GM23338 (cell line): ENCODE data around the gene BLM. TPM values are rescaled to one million over a fixed set of nuclear protein-coding genes. Genes with fewer than 3 reads are reported as not detected.

Experiments used
- ATAC-seq: fragments of 200-7000 bp; cut with Tn5 transposase; 3 replicates; pipeline ENCODE4 v1.9.1; 2020
- DNase-seq: peaks from one replicate; pipeline ENCODE4 v3.0.0-alpha.2; 2015; ENCODE audit warnings: low spot score
- H2AFZ ChIP-seq: fragments of 200-600 bp; sonication (generic); 2 replicates; pipeline ENCODE4 v1.8.0; 2016; ENCODE audit warnings: antibody characterized with exemption, mild to moderate bottlenecking, moderate library complexity
- H3F3A ChIP-seq: fragments of 200-600 bp; sonication (generic); replicated peaks from 2 replicates; pipeline ENCODE4 v1.8.0; 2017; ENCODE audit warnings: antibody characterized with exemption, mixed run types, low read depth
- H3K27ac ChIP-seq: fragments of 200-600 bp; sonication (generic); 2 replicates; pipeline ENCODE4 v1.6.1; 2016; ENCODE audit warnings: low read depth
- H3K27me3 ChIP-seq: fragments of 200-600 bp; sonication (generic); 2 replicates; pipeline ENCODE4 v1.8.0; 2016; ENCODE audit warnings: mild to moderate bottlenecking, mixed run types, moderate library complexity; ENCODE audit not compliant: insufficient read depth
- H3K36me3 ChIP-seq: fragments of 200-600 bp; sonication (generic); 2 replicates; pipeline ENCODE4 v1.8.0; 2016; ENCODE audit warnings: mild to moderate bottlenecking; ENCODE audit not compliant: insufficient read depth
- H3K4me1 ChIP-seq: fragments of 200-600 bp; sonication (generic); 2 replicates; pipeline ENCODE4 v1.8.0; 2016; ENCODE audit warnings: mild to moderate bottlenecking, moderate library complexity; ENCODE audit not compliant: insufficient read depth
- H3K4me2 ChIP-seq: fragments of 200-600 bp; sonication (generic); 2 replicates; pipeline ENCODE4 v1.7.1; 2017; ENCODE audit warnings: mixed run types
- H3K4me3 ChIP-seq: fragments of 200-600 bp; sonication (generic); 2 replicates; pipeline ENCODE4 v1.6.1; 2016; ENCODE audit warnings: mixed run types
- H3K79me2 ChIP-seq: fragments of 200-600 bp; sonication (generic); replicated peaks from 2 replicates; pipeline ENCODE4 v1.8.0; 2017; ENCODE audit warnings: mild to moderate bottlenecking; ENCODE audit not compliant: insufficient read depth
- H3K9me2 ChIP-seq: fragments of 200-600 bp; sonication (generic); 2 replicates; pipeline ENCODE4 v1.8.0; 2017; ENCODE audit not compliant: insufficient read depth
- H4K20me1 ChIP-seq: fragments of 200-600 bp; sonication (generic); replicated peaks from 2 replicates; pipeline ENCODE4 v1.8.0; 2017; ENCODE audit warnings: mild to moderate bottlenecking; ENCODE audit not compliant: insufficient read depth
- H3K27ac Mint-ChIP-seq: 2 replicates; pipeline ENCODE4 v1.8.0; 2020; ENCODE audit warnings: inconsistent platforms, mild to moderate bottlenecking, moderate library complexity, mixed read lengths
- H3K27me3 Mint-ChIP-seq: 3 replicates; pipeline ENCODE4 v1.8.0; 2022; ENCODE audit warnings: low read depth, mild to moderate bottlenecking, moderate library complexity, mixed read lengths, inconsistent platforms; ENCODE audit not compliant: insufficient read depth, poor library complexity
- H3K36me3 Mint-ChIP-seq: 3 replicates; pipeline ENCODE4 v1.8.0; 2021; ENCODE audit warnings: low read depth, mild to moderate bottlenecking, inconsistent platforms, moderate library complexity, mixed read lengths
- H3K4me1 Mint-ChIP-seq: 3 replicates; pipeline ENCODE4 v1.8.0; 2020; ENCODE audit warnings: mild to moderate bottlenecking, inconsistent platforms, mixed read lengths
- H3K4me3 Mint-ChIP-seq: 3 replicates; pipeline ENCODE4 v1.8.0; 2021; ENCODE audit warnings: moderate library complexity, mild to moderate bottlenecking, inconsistent platforms, mixed read lengths
- H3K9me3 Mint-ChIP-seq: 3 replicates; pipeline ENCODE4 v1.8.0; 2020; ENCODE audit warnings: moderate library complexity, mild to moderate bottlenecking, inconsistent platforms, mixed read lengths
- CREB1 ChIP-seq: fragments of 250-450 bp; sonication (Bioruptor Pico); IDR thresholded peaks from 2 replicates; pipeline ENCODE4 v1.5.0; 2020; ENCODE audit warnings: low read depth, mild to moderate bottlenecking, moderate library complexity
- CTCF ChIP-seq, 2 experiments: fragments of 200-600 bp in 1 of 2; sonication (generic) in 1 of 2; conservative IDR thresholded peaks; 2 replicates each; pipeline versions ENCODE4 v1.5.1 to v1.6.1; 2016 to 2017; ENCODE audit warnings: antibody characterized with exemption in 2 of 2, low read depth in 2 of 2, mild to moderate bottlenecking in 2 of 2, moderate library complexity in 1 of 2
- ETS1 ChIP-seq: IDR thresholded peaks from 2 replicates; pipeline ENCODE4 v1.6.1; 2016; ENCODE audit warnings: antibody characterized with exemption
- EZH2phosphoT487 ChIP-seq: fragments of 200-600 bp; sonication (generic); IDR thresholded peaks from one replicate; pipeline ENCODE4 v1.8.1; 2018; ENCODE audit warnings: antibody characterized with exemption; ENCODE audit not compliant: unreplicated experiment
- JUNB ChIP-seq: IDR thresholded peaks from one replicate; pipeline ENCODE4 v1.6.1; 2016; ENCODE audit warnings: antibody characterized with exemption; ENCODE audit not compliant: unreplicated experiment
- REST ChIP-seq: IDR thresholded peaks from one replicate; pipeline ENCODE4 v1.6.1; 2018; ENCODE audit warnings: antibody characterized with exemption; ENCODE audit not compliant: unreplicated experiment
- STAT1 ChIP-seq: IDR thresholded peaks from one replicate; pipeline ENCODE4 v1.6.1; 2016; ENCODE audit warnings: antibody characterized with exemption; ENCODE audit not compliant: unreplicated experiment
- ZNF114 ChIP-seq: fragments of 250-450 bp; sonication (Bioruptor Pico); IDR thresholded peaks from 2 replicates; pipeline ENCODE4 v1.5.0; 2020; ENCODE audit warnings: mild to moderate bottlenecking, moderate library complexity
- ZNF331 ChIP-seq: fragments of 250-450 bp; sonication (Bioruptor Pico); IDR thresholded peaks from 2 replicates; pipeline ENCODE4 v1.5.0; 2020; ENCODE audit warnings: low read depth, mild to moderate bottlenecking, moderate library complexity
- polyA plus RNA-seq: library from polyadenylated mRNA; unstranded; fragments of >200 nt; fragmentation: Nextera tagmentation; extraction: Ambion mirVana; gene quantifications from 2 replicates; pipeline ENCODE4 v1.2.1, GENCODE V29; 2016
- total RNA-seq: library from RNA; depleted of rRNA; stranded (reverse); fragments of >200 nt; shearing (Covaris generic); gene quantifications from 2 replicates; pipeline ENCODE4 v1.2.3, GENCODE V29; 2014

The BLM gene
- total and polyA plus RNA-seq, 2 experiments from 2014 or later = 43.1 to 43.3 TPM

- no peak for TF ChIP-seq REST
- no peak for TF ChIP-seq CREB1 (CRISPR knock-in tag)
- TF ChIP-seq ZNF331 (CRISPR knock-in tag) = no peak
- TF ChIP-seq ETS1 = no peak
Observed at GRCh38 chr15:90757461-90757860, 40.3 kb downstream of the BLM start (continued).

- ATAC-seq (no peak), DNase-seq (no peak)
- H3K9me3 Mint-ChIP-seq = no peaks in the 10 kb centered on the region
- TF ChIP-seq CREB1 (CRISPR knock-in tag) (no peak), EZH2phosphoT487 (no peak), STAT1 (no peak)
- H3K4me3 ChIP-seq = no peak overlapping the region
- no peak overlapping the region for H3K4me2 ChIP-seq
- no peaks in the 10 kb centered on the region for H3K27me3 ChIP-seq
- H3K27ac ChIP-seq = no peak overlapping the region
- H3K36me3 ChIP-seq = peaks cover 29% of the 10 kb centered on the region
- no peak overlapping the region for H2AFZ ChIP-seq
- H3K4me1 Mint-ChIP-seq = peaks cover 36% of the 10 kb centered on the region
- H3K9me2 ChIP-seq = no peaks in the 10 kb centered on the region
- H3K4me1 ChIP-seq = peaks cover 10% of the 10 kb centered on the region; the same call in 1 of the 2 replicates
- no peaks in the 10 kb centered on the region for H3K79me2 ChIP-seq
- H3K27me3 Mint-ChIP-seq = no peaks in the 10 kb centered on the region
- peaks cover 49% of the 10 kb centered on the region for H3K36me3 Mint-ChIP-seq
- no peak overlapping the region for H3K4me3 Mint-ChIP-seq
- no peaks in the 10 kb centered on the region; the same call in 1 of the 2 replicates for H4K20me1 ChIP-seq
- H3K27ac Mint-ChIP-seq = peak overlapping the region; percentile 66; the same call in 1 of the 2 replicates
- no peaks in the 10 kb centered on the region for H3F3A ChIP-seq
Observed at GRCh38 chr15:90760661-90761232, 43.6 kb downstream of the BLM start.

- Histone ChIP-seq H3K79me2 (no peaks in the 10 kb centered on the region), H3F3A (no peaks in the 10 kb centered on the region), H3K4me3 (no peak overlapping the region), H3K27ac (peak overlapping the region; percentile 53; the same call in 1 of the 2 replicates), H3K27me3 (no peaks in the 10 kb centered on the region), H4K20me1 (no peaks in the 10 kb centered on the region; the same call in 1 of the 2 replicates), H3K9me2 (no peaks in the 10 kb centered on the region), H3K4me1 (peaks cover 10% of the 10 kb centered on the region; the same call in 1 of the 2 replicates), H2AFZ (no peak overlapping the region), H3K4me2 (no peak overlapping the region), H3K36me3 (peaks cover 35% of the 10 kb centered on the region; the same call in 1 of the 2 replicates)
- Mint-ChIP-seq H3K27me3 (no peaks in the 10 kb centered on the region), H3K4me1 (peaks cover 36% of the 10 kb centered on the region), H3K36me3 (peaks cover 55% of the 10 kb centered on the region), H3K4me3 (peak overlapping the region; percentile 33; the same call in 2 of the 3 replicates), H3K27ac (peak overlapping the region; percentile 66), H3K9me3 (no peaks in the 10 kb centered on the region)
- ATAC-seq = peak; percentile 83
- DNase-seq = peak; percentile 20
- TF ChIP-seq CTCF (conservative IDR thresholded peaks at IDR 0.05; ENCODE audit: low read depth in 2 of 2) = no peak
- no peak for TF ChIP-seq JUNB
- TF ChIP-seq EZH2phosphoT487 = no peak
- no peak for TF ChIP-seq ZNF331 (CRISPR knock-in tag)
- no peak for TF ChIP-seq ZNF114
Observed at GRCh38 chr15:90761629-90762028, 44.5 kb downstream of the BLM start.
